ENCODE measurements around the gene PNPLA3. TPM values are rescaled to one million over a fixed set of nuclear protein-coding genes. Genes with fewer than 3 reads are reported as not detected.

Gene PNPLA3
- total RNA-seq, 1 experiment from 2014 or later: 4.9 TPM

DNA sequence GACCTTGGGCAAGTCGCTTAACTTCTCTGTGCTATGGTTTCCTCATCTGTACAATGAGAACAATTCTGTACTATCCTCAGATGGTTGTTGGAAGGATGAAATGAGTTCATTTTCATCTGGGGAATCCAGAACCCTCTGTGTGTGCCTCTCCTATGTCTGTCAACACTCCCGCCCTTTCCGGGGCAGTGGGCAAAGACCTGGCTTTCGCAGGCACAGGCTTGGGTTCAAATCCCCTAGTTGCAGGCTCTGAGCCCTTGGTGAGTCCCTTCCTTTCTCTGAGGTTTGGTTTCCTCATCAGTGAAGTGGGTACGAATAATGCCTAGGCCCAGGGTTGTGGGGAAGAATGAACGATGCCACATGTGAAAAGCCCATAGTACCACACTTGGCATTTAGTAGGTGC is 37.8 kb upstream of the PNPLA3 start:
- ATAC-seq (no peak), DNase-seq (ENCODE audit: low read depth, low spot score) (no peak)
- ChIA-PET POLR2A (no interaction called here), CTCF (interaction anchor here (0.6 kb wide), 1 partner anchor 380 kb away, joined by 5 read pairs; no protein-coding TSS in a partner anchor)
- H3K27me3 ChIP-seq (ENCODE audit: control insufficient read depth, insufficient read depth, low read length): no peaks in the 10 kb centered on the region; the same call in 1 of the 2 replicates
- H3K4me1 ChIP-seq (ENCODE audit: control insufficient read depth, insufficient read depth, low read length): no peaks in the 10 kb centered on the region
- no TSS peak for BruUV-seq (replicated peaks)
- intact Hi-C loops (cut with micrococcal nuclease; ENCODE audit: unreplicated experiment) (no loop called here), in situ Hi-C loops (cut with HindIII; ENCODE audit: low pct_unique_long_range_greater_than_20kb, low sequenced_read_pairs) (no loop called here)
- H3K4me3 ChIP-seq (ENCODE audit: low read depth in 2 of 2, low read length in 2 of 2): no peak overlapping the region
- TF ChIP-seq SIN3A (IDR thresholded peaks at IDR 0.05; ENCODE audit: borderline replicate concordance, insufficient read depth, low read depth, low read length) (no peak), POLR2AphosphoS5 (IDR thresholded peaks at IDR 0.05; ENCODE audit: low read depth, low read length) (no peak), TCF7L2 (IDR thresholded peaks at IDR 0.05; ENCODE audit: low read depth, low read length) (no peak)
- TF ChIP-seq, protein P1, sequence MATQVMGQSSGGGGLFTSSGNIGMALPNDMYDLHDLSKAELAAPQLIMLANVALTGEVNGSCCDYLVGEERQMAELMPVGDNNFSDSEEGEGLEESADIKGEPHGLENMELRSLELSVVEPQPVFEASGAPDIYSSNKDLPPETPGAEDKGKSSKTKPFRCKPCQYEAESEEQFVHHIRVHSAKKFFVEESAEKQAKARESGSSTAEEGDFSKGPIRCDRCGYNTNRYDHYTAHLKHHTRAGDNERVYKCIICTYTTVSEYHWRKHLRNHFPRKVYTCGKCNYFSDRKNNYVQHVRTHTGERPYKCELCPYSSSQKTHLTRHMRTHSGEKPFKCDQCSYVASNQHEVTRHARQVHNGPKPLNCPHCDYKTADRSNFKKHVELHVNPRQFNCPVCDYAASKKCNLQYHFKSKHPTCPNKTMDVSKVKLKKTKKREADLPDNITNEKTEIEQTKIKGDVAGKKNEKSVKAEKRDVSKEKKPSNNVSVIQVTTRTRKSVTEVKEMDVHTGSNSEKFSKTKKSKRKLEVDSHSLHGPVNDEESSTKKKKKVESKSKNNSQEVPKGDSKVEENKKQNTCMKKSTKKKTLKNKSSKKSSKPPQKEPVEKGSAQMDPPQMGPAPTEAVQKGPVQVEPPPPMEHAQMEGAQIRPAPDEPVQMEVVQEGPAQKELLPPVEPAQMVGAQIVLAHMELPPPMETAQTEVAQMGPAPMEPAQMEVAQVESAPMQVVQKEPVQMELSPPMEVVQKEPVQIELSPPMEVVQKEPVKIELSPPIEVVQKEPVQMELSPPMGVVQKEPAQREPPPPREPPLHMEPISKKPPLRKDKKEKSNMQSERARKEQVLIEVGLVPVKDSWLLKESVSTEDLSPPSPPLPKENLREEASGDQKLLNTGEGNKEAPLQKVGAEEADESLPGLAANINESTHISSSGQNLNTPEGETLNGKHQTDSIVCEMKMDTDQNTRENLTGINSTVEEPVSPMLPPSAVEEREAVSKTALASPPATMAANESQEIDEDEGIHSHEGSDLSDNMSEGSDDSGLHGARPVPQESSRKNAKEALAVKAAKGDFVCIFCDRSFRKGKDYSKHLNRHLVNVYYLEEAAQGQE (IDR thresholded peaks at IDR 0.05; ENCODE audit: insufficient read depth in 1 of 2, low read depth in 2 of 2, low read length in 1 of 2): no peak
- TF ChIP-seq, protein P2, sequence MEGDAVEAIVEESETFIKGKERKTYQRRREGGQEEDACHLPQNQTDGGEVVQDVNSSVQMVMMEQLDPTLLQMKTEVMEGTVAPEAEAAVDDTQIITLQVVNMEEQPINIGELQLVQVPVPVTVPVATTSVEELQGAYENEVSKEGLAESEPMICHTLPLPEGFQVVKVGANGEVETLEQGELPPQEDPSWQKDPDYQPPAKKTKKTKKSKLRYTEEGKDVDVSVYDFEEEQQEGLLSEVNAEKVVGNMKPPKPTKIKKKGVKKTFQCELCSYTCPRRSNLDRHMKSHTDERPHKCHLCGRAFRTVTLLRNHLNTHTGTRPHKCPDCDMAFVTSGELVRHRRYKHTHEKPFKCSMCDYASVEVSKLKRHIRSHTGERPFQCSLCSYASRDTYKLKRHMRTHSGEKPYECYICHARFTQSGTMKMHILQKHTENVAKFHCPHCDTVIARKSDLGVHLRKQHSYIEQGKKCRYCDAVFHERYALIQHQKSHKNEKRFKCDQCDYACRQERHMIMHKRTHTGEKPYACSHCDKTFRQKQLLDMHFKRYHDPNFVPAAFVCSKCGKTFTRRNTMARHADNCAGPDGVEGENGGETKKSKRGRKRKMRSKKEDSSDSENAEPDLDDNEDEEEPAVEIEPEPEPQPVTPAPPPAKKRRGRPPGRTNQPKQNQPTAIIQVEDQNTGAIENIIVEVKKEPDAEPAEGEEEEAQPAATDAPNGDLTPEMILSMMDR (IDR thresholded peaks at IDR 0.05): no peak
- no peaks in the 10 kb centered on the region for H3K36me3 ChIP-seq (ENCODE audit: control insufficient read depth, insufficient read depth, low read length)
- H3K27ac ChIP-seq (ENCODE audit: low read length): no peak overlapping the region
- no peaks in the 10 kb centered on the region for H3K9me3 ChIP-seq (ENCODE audit: control insufficient read depth, insufficient read depth, low read depth, low read length)

DNA sequence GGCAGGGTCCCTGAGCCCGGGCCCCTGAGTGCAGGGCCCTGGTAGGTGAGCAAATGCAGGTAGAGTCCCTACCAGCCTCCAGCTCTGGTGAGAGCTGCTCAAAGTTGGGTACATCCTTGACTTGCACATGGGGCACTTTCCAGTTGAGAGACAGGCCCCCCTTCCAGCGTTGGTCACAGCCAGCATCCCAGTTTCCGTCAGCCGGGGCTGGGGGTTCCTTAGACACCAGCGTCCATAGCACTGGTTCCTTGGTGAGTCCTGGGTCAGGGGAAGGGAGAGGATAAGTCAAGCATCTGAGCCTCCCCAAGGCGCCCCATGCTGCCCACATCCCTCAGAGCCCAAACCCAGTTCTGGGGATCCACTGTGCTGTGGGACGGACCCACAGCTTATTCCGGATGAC is 37.4 kb upstream of the PNPLA3 start:
- DNase-seq (ENCODE audit: low read depth, low spot score) (no peak), ATAC-seq (no peak)
- POLR2A ChIA-PET: no interaction called here
- CTCF ChIA-PET: no interaction called here
- no peaks in the 10 kb centered on the region for H3K4me1 ChIP-seq (ENCODE audit: control insufficient read depth, insufficient read depth, low read length)
- BruUV-seq (replicated peaks): no TSS peak
- H3K27ac ChIP-seq (ENCODE audit: low read length): no peak overlapping the region
- no peaks in the 10 kb centered on the region for H3K9me3 ChIP-seq (ENCODE audit: control insufficient read depth, insufficient read depth, low read depth, low read length)
- H3K27me3 ChIP-seq (ENCODE audit: control insufficient read depth, insufficient read depth, low read length): no peaks in the 10 kb centered on the region; the same call in 1 of the 2 replicates
- H3K4me3 ChIP-seq (ENCODE audit: low read depth in 2 of 2, low read length in 2 of 2): no peak overlapping the region
- TF ChIP-seq POLR2AphosphoS5 (IDR thresholded peaks at IDR 0.05; ENCODE audit: low read depth, low read length) (no peak), TCF7L2 (IDR thresholded peaks at IDR 0.05; ENCODE audit: low read depth, low read length) (no peak), SIN3A (IDR thresholded peaks at IDR 0.05; ENCODE audit: borderline replicate concordance, insufficient read depth, low read depth, low read length) (no peak)
- TF ChIP-seq, protein P1 (IDR thresholded peaks at IDR 0.05; ENCODE audit: insufficient read depth in 1 of 2, low read depth in 2 of 2, low read length in 1 of 2): no peak
- TF ChIP-seq, protein P2 (IDR thresholded peaks at IDR 0.05): no peak
- intact Hi-C loops (cut with micrococcal nuclease; ENCODE audit: unreplicated experiment): no loop called here
- no peaks in the 10 kb centered on the region for H3K36me3 ChIP-seq (ENCODE audit: control insufficient read depth, insufficient read depth, low read length)
- in situ Hi-C loops (cut with HindIII; ENCODE audit: low pct_unique_long_range_greater_than_20kb, low sequenced_read_pairs): no loop called here

Measured in Panc1 (cell line).